Breast epithelium (tissue), 4 donors: Measurements from ENCODE around the gene NEGR1. TPM values are rescaled to one million over a fixed set of nuclear protein-coding genes. Genes with fewer than 3 reads are reported as not detected.
"Not testable (repeated sequence)": the region's sequence is repeated elsewhere in the genome, so short reads cannot be mapped to it uniquely, and the experiment has no call there.

Source experiments
- DNase-seq, 2 donors: peaks; one replicate each; pipeline ENCODE4 v3.0.0-alpha.2; 2019; ENCODE audit warnings: low spot score in 2 of 2
- H3K27ac ChIP-seq, 2 donors: fragments of 200-600 bp; sonication (generic) in 1 of 2; one replicate each; pipeline ENCODE4 v1.5.1; 2016 to 2019; ENCODE audit warnings: mild to moderate bottlenecking in 1 of 2
- H3K27me3 ChIP-seq, 2 donors: fragments of 200-600 bp; sonication (generic) in 1 of 2; one replicate each; pipeline versions ENCODE4 v1.5.1 to v1.6.0; 2017 to 2019; ENCODE audit warnings: control low read depth in 1 of 2, mild to moderate bottlenecking in 1 of 2
- H3K36me3 ChIP-seq: fragments of 200-600 bp; one replicate; pipeline ENCODE4 v1.5.1; 2019
- H3K4me1 ChIP-seq, 2 donors: fragments of 200-600 bp; sonication (generic); one replicate each; pipeline ENCODE4 v1.5.1; 2016 to 2019; ENCODE audit warnings: control low read depth in 1 of 2
- H3K4me3 ChIP-seq, 3 donors: fragments of 200-600 bp; sonication (generic); 1 replicate in 2 of 3; 2 replicates in 1 of 3; pipeline ENCODE4 v1.5.1; 2016 to 2019; ENCODE audit warnings: mild to moderate bottlenecking in 3 of 3, moderate library complexity in 2 of 3
- H3K9me3 ChIP-seq, 2 donors: fragments of 200-600 bp; sonication (generic) in 1 of 2; one replicate each; pipeline ENCODE4 v1.5.1; 2016 to 2019; ENCODE audit warnings: control low read depth in 1 of 2
- POLR2A ChIP-seq: fragments of 450-650 bp; IDR thresholded peaks from one replicate; pipeline ENCODE4 v1.6.1; 2016; ENCODE audit warnings: antibody characterized with exemption, mild to moderate bottlenecking, moderate library complexity
- POLR2AphosphoS5 ChIP-seq, 3 donors: sonication (generic); formaldehyde crosslinking; IDR thresholded peaks; one replicate each; pipeline ENCODE4 v1.6.1; 2017; ENCODE audit warnings: antibody characterized with exemption in 3 of 3
- intact Hi-C: fragments of 100-400 bp; cut with DNase I; formaldehyde crosslinking; loops from one replicate; pipeline ENCODE4 v1.15.1; 2023; ENCODE audit warnings: low total_unique reads
- total RNA-seq, 3 donors: library from RNA; depleted of rRNA; stranded (reverse); fragments of >200 nt; gene quantifications; one replicate each; pipeline ENCODE4 v1.1.0, GENCODE V29; 2016
- TF ChIP-seq, protein P1 (sequence below), 3 donors: fragments of 450-650 bp; IDR thresholded peaks; one replicate each; pipeline ENCODE4 v1.5.1; 2016 to 2017; ENCODE audit warnings: antibody characterized with exemption in 3 of 3, mild to moderate bottlenecking in 3 of 3, moderate library complexity in 3 of 3

Gene NEGR1
- total RNA-seq, 3 donors from 2014 or later: 5.6 to 33.3 (median 7.9) TPM

DNA sequence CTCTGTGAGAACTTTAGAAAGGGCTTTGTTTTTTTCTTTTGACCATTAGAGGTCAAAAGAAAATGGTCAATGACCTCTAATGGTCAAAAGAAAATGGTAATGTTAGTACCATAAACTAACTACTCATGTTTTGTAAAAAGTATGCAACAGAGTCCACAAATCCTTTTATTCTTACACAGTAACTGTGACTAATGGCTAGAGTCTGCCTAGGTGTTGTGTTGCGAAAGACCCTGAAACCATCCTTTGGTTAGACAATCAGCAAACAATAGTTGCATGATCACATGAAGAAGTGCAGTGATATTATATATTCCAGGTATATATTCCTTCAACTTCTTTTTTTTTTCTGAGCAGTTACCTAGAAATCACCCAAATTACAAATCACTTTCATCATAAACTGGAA, 40.9 kb downstream of the NEGR1 start:
- Histone ChIP-seq H3K4me1 (no peaks in the 10 kb centered on the region), H3K27me3 (no peaks in the 10 kb centered on the region), H3K27ac (no peak overlapping the region), H3K36me3 (no peaks in the 10 kb centered on the region), H3K4me3 (no peak overlapping the region), H3K9me3 (no peaks in the 10 kb centered on the region)
- DNase-seq: no peak
- no peak for TF ChIP-seq POLR2AphosphoS5 (IDR thresholded peaks at IDR 0.05)
- TF ChIP-seq, protein P1, sequence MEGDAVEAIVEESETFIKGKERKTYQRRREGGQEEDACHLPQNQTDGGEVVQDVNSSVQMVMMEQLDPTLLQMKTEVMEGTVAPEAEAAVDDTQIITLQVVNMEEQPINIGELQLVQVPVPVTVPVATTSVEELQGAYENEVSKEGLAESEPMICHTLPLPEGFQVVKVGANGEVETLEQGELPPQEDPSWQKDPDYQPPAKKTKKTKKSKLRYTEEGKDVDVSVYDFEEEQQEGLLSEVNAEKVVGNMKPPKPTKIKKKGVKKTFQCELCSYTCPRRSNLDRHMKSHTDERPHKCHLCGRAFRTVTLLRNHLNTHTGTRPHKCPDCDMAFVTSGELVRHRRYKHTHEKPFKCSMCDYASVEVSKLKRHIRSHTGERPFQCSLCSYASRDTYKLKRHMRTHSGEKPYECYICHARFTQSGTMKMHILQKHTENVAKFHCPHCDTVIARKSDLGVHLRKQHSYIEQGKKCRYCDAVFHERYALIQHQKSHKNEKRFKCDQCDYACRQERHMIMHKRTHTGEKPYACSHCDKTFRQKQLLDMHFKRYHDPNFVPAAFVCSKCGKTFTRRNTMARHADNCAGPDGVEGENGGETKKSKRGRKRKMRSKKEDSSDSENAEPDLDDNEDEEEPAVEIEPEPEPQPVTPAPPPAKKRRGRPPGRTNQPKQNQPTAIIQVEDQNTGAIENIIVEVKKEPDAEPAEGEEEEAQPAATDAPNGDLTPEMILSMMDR (IDR thresholded peaks at IDR 0.05): no peak
- no peak for TF ChIP-seq POLR2A
- intact Hi-C loops: no loop called here

DNA sequence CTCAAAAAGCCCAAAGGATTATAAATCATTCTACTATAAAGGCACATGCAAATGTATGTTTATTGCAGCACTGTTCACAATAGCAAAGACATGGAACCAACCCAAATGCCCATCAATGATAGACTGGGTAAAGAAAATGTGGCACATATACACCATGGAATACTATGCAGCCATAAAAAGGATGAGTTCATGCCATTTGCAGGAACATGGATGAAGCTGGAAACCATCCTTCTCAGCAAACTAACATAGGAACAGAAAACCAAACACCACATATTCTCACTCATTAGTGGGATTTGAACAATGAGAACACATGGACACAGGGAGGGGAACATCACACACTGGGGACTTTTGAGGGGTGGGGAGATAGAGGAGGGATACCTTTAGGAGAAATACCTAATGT, 46.4 kb downstream of the NEGR1 start:
- intact Hi-C loops, H3K27me3 ChIP-seq, H3K27ac ChIP-seq, H3K4me1 ChIP-seq, H3K36me3 ChIP-seq, H3K9me3 ChIP-seq, H3K4me3 ChIP-seq, DNase-seq: not testable (repeated sequence)

DNA sequence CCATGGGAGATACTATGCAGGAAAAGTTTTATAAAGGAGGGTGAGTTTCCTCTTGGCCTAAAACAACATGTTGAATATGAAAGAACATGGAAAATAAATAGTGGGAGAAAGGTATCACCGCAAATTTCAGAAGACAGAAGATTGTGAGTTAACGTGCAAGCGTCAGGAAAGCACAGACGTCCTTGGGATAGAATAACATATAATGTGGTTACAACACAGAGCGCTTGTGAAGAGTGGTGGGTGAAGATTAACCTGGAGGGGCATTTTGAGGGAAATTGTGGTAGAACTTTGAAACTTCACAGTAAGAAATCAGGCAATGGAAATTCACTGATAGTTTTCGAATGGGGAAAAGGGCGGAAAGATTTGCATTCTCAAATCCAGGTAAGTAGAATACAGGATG, 47.3 kb downstream of the NEGR1 start:
- intact Hi-C loops: no loop called here
- TF ChIP-seq POLR2AphosphoS5 (IDR thresholded peaks at IDR 0.05): no peak
- TF ChIP-seq POLR2A: no peak
- TF ChIP-seq, protein P1 (IDR thresholded peaks at IDR 0.05): no peak

DNA sequence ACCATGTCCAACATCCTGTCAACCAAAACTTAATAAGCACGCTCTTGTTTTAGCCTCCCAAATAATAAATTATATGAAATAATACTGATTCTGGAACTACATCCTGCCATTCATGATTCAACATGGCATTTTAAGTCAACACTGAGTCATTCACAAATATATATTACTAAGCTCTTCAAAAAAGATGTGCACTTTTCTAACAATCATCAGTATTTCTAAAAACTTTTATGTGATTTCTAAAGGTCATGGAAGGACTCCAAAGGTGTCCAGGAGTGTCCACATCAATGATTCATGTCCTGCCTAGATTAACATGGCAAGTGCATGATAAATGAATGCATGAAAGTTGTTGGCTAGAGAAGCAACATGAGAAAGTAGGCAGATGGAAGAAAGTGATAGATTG, 51.6 kb downstream of the NEGR1 start:
- intact Hi-C loops: no loop called here
- TF ChIP-seq POLR2A (no peak), POLR2AphosphoS5 (IDR thresholded peaks at IDR 0.05) (no peak)
- TF ChIP-seq, protein P1 (IDR thresholded peaks at IDR 0.05): no peak
- H3K4me3 ChIP-seq: no peak overlapping the region
- no peaks in the 10 kb centered on the region for H3K9me3 ChIP-seq
- no peaks in the 10 kb centered on the region for H3K27me3 ChIP-seq
- no peak overlapping the region for H3K27ac ChIP-seq
- no peaks in the 10 kb centered on the region for H3K36me3 ChIP-seq
- no peaks in the 10 kb centered on the region for H3K4me1 ChIP-seq
- no peak for DNase-seq

More for the DNA sequence above, 47.3 kb downstream of the NEGR1 start:
- H3K9me3 ChIP-seq: no peaks in the 10 kb centered on the region
- no peaks in the 10 kb centered on the region for H3K4me1 ChIP-seq
- no peak overlapping the region for H3K27ac ChIP-seq
- no peak overlapping the region for H3K4me3 ChIP-seq
- no peaks in the 10 kb centered on the region for H3K27me3 ChIP-seq
- no peak for DNase-seq
- H3K36me3 ChIP-seq: no peaks in the 10 kb centered on the region

DNA sequence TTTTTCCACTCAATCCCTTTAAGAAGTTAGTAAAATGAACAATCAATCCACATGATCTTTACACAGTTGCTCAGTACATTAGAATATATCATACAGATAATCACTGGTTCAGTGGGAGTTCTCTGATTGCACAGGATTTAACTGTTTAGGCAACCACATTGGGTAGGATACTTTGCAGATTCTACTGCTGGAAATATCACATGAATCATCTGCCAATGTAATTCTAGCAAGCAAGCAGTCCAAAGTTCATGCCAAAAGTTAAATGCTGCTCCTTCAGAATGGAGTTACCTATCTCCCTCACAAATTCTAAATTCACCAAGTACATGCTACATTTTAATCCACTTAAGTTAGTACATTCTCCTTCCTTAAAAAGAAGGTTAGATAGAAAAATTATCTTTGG, 52.4 kb downstream of the NEGR1 start:
- Histone ChIP-seq H3K27ac (no peak overlapping the region), H3K36me3 (no peaks in the 10 kb centered on the region), H3K4me1 (no peaks in the 10 kb centered on the region), H3K9me3 (no peaks in the 10 kb centered on the region), H3K4me3 (no peak overlapping the region), H3K27me3 (no peaks in the 10 kb centered on the region)
- no peak for DNase-seq
- TF ChIP-seq POLR2A: no peak
- TF ChIP-seq, protein P1 (IDR thresholded peaks at IDR 0.05): no peak
- no peak for TF ChIP-seq POLR2AphosphoS5 (IDR thresholded peaks at IDR 0.05)
- intact Hi-C loops: no loop called here

DNA sequence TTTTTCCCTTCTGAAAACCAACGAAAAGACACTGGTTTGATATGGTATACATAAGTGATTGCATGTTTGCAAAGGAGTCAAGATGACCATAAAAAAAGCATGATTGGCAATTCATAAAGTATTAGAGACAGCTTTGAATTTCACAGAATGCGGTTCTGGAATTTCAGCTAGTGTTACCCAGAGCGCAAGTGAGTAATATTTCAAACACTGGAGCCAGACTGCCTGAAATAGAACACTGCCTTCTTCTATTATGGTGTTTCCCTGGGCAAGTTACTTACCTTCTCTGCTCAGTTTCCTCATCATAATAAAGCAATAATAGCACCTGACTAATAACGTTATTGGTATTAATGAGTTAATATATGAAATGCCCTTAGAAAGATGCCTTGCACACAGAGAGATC, 54.7 kb downstream of the NEGR1 start:
- H3K4me3 ChIP-seq: no peak overlapping the region
- intact Hi-C loops: no loop called here
- TF ChIP-seq, protein P1 (IDR thresholded peaks at IDR 0.05): no peak
- TF ChIP-seq POLR2AphosphoS5 (IDR thresholded peaks at IDR 0.05): no peak
- no peak for TF ChIP-seq POLR2A

More for the DNA sequence above, 54.7 kb downstream of the NEGR1 start:
- H3K36me3 ChIP-seq: no peaks in the 10 kb centered on the region
- no peak for DNase-seq
- no peaks in the 10 kb centered on the region for H3K27me3 ChIP-seq
- H3K9me3 ChIP-seq: no peaks in the 10 kb centered on the region
- no peak overlapping the region for H3K27ac ChIP-seq
- H3K4me1 ChIP-seq: no peaks in the 10 kb centered on the region
